ENCODE measurements around the gene KLHL7.

GRCh38 chr7:23165316-23165715 is 59.7 kb downstream of the KLHL7 start:
- no peak for TF ChIP-seq CTCF (IDR thresholded peaks at IDR 0.05; ENCODE audit: low read depth, low read length)
- no peak for TF ChIP-seq POLR2A (IDR thresholded peaks at IDR 0.05; ENCODE audit: extremely low read depth, insufficient read length)

Data from NB4 (cell line).